ENCODE results near the gene BBS7.

Gene BBS7

GRCh38 chr4:121791481-121791880, 78.8 kb downstream of the BBS7 start:
- DNase-seq (ENCODE audit: low read depth): no peak

GRCh38 chr4:121790976-121791375, 79.3 kb downstream of the BBS7 start:
- no peak for DNase-seq (ENCODE audit: low read depth)

- DNase-seq (ENCODE audit: low read depth): no peak
These were observed 80.1 kb downstream of the BBS7 start for GRCh38 chr4:121789960-121790829.

GRCh38 chr4:121789455-121789854, 80.8 kb downstream of the BBS7 start:
- DNase-seq (ENCODE audit: low read depth): no peak

- DNase-seq (ENCODE audit: low read depth): no peak
These were observed 81.4 kb downstream of the BBS7 start for GRCh38 chr4:121788896-121789295.

- DNase-seq (ENCODE audit: low read depth): no peak
These were observed 84.1 kb downstream of the BBS7 start for GRCh38 chr4:121786221-121786620.

GRCh38 chr4:121785479-121785878, 84.8 kb downstream of the BBS7 start:
- DNase-seq (ENCODE audit: low read depth): no peak

GRCh38 chr4:121784975-121785374, 85.3 kb downstream of the BBS7 start:
- no peak for DNase-seq (ENCODE audit: low read depth)

- DNase-seq (ENCODE audit: low read depth): no peak
These were observed 85.9 kb downstream of the BBS7 start for GRCh38 chr4:121784401-121784800.

GRCh38 chr4:121783210-121783609, 87.1 kb downstream of the BBS7 start:
- no peak for DNase-seq (ENCODE audit: low read depth)

GRCh38 chr4:121778991-121779628, 91.2 kb downstream of the BBS7 start:
- no peak for DNase-seq (ENCODE audit: low read depth)

GRCh38 chr4:121777625-121778024, 92.6 kb downstream of the BBS7 start:
- no peak for DNase-seq (ENCODE audit: low read depth)

GRCh38 chr4:121776610-121777401, 93.5 kb downstream of the BBS7 start:
- DNase-seq (ENCODE audit: low read depth): no peak
